Activated CD4-positive, alpha-beta T cell treated with anti-CD3 and anti-CD28 coated beads, Interleukin-2, Interleukin-4, amounts not matched to agents 100 ng/mL and 50 ng/mL, durations not matched to agents 16 hours and 8 hours (primary cell): ENCODE measurements around the gene CFAP299.
A peak's percentile ranks its signal among the peaks of the same experiment; 100 is the strongest.
"Not testable (repeated sequence)": the region's sequence is repeated elsewhere in the genome, so short reads cannot be mapped to it uniquely, and the experiment has no call there.

Experiments
- DNase-seq: peaks from one replicate; pipeline ENCODE4 v3.0.0-alpha.2; 2020; ENCODE audit warnings: low spot score

Gene CFAP299

DNA sequence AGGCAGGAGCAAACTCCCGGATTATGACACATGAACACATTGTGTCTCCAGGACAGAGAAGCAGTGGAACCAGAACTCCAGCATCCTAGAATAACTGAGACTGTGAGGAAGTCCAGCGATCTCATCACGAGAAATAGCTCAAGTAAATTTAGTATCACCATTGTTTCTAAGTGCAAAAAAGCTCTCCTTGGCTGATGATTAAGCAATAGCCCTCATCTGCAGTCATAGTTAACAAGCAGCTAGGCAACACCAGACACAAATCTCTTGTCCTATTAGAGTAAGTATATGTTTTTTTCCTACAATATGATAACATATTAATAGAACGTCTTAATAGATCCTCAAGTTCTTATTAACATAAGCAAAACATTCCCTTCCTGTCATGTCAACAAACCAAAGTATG, 2.4 kb upstream of the CFAP299 start:
- DNase-seq = no peak

DNA sequence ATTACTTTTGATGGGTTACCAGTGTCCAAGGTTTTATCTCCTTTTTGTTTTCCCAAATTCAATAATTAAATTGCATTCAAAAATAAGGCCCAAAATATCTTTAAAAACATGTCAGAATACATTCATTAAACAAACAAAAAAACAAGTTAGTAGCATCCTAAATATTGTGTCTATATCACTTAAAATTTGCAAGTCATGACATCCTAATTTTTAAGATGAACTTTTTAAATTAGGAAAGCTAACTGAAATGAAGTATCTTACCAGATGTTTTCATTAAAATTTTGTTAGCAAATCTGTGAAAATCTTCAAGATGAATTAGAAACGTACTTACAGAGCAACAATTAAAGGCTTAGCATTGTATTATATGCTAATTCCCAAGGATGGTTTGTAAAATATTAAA, 962 bp upstream of the CFAP299 start:
- no peak for DNase-seq

DNA sequence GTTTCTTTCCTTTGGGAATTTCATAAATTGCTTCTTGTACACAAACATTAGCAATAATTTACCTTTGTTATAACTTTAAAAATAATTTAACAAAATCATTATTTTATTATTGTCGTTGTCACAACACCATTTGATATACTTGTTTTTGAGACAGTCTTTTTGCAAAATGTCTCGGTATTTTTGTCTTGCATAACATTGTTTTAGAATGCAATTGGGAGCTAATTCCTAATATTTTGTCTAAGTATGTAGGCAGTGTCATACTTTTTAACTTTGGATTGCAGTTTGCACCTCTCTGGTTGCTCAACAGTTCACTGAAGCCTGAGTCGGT, 340 bp upstream of the CFAP299 start:
- DNase-seq = no peak

DNA sequence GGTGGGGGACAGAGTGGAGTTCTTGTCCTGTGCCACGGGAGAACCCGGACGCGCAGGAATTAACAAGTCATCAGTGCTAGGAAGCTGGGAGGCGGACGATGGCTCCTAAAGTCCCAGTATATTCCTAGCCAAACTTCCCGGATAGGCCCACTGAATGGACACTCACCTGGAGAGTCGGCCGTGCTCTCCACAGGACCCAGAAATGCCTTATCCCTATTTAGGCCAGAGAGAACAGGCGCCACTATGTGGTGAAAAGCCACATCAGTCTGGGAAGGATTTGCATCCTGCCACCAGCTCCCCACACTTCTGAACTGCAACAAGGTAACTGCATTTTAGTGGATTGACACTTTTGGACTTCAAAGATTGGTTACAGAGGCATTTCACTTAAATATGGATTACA, 1.1 kb downstream of the CFAP299 start:
- no peak for DNase-seq

DNA sequence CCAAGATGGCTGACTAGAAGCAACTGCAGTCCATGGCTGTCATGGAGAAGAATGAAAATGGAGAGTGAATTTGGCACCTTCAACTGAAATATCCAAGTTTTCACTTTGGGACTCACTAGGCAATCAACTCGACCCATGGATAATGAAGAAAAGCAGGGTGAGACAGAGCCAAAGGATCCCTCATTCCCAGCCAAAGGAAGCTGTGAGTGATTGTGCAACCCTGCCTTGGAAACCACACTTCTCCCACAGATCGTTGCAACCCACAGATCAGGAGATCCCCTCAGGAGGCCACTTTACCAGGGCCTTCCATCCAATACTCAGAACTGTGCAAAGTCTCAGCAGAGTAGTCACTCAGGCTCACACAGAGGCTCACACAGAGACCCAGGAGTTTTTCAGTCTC, 4.5 kb downstream of the CFAP299 start:
- DNase-seq = no peak

DNA sequence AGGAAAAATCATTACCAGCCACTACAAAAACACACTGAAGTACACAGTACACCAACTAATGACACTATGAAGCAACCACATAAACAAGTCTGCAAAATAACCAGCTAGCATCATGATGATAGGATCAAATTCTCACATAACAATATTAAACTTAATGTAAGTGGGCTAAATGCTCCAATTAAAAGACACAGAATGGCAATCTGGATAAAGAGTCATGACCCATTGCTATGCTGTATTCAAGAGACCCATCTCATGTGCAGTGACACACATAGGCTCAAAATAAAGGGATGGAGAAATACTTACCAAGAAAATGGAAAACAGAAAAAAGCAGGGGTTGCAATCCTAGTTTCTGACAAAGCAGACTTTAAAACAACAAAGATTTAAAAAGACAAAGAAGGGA, 7.2 kb downstream of the CFAP299 start:
- not testable (repeated sequence) for DNase-seq

DNA sequence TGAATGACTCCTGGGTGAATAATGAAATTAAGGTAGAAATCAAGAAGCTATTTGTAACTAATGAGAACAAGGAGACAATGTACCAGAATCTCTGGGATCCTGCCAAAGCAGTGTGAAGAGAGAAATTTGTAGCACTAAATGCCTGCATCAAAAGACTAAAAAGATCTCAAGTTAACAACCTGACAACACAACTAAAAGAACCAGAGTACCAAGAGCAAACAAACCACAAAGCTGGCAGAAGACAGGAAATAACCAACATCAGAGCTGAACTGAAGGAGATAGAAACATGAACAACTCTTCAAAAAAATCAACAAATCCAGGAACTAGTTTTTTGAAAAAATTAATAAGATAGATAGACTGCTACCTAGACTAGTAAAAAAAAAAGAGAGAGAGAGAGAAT, 8.4 kb downstream of the CFAP299 start:
- DNase-seq = no peak

DNA sequence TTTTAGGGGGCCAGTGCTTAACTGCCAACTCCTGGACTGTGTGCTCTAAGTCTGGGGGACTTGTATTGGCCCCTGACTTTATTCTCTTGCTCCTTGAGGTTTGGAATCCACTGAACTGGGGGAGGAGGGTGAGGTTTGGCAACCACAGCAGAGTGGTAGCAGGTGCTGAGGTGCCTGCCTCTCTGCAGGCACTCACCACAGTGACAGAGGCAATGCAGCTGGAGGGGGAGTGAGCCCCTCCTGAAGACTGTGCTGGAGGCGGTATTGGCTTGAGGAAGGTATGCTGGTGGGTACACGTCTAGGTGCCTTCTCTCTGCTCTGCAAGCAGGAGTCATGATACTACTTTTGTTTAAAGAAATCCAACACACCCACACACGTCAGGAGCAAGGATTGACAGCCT, 24.6 kb downstream of the CFAP299 start:
- DNase-seq = no peak

DNA sequence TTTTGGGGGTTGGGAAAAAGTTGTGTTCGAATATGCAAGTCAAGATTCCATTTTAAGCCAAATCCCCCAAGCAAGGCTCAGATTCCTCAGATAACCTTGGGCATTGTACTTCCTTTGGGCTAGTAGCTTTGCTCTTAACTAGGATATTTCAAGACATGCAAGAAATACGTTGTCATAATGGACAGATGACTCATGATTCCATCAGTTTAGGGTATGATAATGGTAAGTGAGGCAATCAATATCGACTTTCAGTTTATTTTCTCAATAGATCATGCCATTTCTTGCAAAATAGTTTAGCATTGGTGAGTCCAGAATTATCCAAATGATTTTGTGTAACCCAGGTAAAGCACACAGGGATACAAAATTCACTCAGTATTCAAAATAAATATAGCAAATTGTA, 25.4 kb downstream of the CFAP299 start:
- DNase-seq = no peak

DNA sequence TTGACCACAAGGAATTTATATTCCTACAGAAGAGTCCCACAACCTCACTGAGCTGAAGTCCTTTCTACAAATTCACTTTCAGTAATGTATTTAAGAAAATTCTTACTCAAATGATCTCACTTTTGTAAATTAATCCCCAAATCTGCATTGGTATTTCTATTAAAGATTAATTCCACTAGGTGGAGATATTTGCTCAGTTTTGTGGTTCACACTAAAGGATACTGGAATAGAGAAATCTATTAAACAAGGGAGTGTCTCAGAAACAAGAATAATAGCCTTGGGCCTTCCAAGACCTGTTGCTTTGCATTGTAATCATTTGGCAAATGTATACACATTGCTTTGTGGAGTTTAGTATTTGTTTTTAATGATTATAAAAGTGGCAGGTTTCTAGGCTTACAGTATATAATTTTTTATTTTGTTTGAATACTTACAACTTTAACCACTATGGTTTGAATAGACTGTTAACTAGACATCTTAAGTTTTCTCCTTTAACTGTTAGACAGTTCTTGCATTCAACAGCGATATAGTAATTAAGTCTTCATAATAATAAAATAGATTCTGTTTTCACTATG, 25.9 kb downstream of the CFAP299 start:
- DNase-seq = peak; percentile 8

DNA sequence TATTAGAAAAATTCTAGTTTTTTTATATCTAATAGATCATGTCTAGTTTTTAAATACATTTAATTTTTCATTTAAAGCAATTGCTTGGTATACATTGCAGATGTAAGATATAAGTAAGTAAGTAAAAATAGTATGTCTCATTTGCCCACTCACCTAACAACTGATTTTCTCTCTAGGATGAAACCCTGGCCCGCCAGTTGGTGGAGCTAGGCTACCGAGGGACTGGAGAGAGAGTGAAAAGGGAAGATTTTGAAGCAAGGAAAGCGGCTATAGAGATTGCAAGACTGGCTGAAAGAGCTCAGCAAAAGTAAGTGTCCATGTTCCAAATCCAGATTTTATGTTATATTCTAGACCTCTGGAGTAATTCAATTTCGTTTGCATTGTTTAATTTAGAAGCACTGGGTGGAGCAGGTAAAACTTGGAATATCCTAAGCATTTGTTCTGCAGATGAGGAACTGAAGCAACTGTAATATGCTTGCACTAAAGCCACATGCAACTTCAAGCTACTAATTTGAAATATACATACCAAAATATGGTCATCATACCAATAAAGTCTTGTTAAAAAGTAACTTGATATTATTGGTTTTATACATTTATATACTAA, 27.1 kb downstream of the CFAP299 start:
- DNase-seq = peak; percentile 34

DNA sequence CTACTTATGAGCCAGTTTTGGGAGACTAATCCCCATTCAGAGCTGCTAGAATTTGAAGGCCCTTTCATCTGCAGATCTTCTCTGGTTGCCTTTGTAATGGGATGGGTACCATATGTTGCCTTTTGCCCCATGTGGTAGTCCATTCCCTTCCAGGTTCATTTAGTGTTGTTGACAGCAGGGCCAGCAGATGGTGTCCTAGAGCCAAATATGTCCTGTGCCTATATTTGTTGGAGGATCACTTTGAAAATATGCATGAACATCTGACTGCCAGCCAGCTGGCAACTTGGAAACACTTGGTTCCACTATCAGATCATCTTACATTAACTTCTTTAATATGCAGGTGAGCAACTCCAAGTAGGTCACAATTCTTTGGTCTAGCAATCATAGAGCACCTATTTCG, 30.4 kb downstream of the CFAP299 start:
- peak; percentile 40 for DNase-seq

DNA sequence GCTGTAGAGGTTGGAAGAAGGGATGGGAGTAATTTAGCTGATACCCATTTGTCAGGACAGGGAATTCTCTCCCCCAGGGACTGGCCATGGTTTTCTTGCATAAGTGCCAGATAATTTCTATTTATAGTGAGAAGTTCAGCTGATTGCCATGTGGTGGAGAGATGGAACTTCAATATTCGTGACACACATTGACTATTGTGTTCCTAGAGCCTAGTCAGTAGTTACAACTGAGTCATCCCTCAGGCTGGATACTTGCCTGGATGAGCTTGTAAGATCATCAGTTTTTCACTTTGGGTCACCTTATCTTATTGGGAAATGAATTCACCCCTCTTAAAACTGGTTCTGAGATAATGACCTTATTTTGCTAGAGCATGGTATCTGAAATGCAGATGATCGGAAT, 32.2 kb downstream of the CFAP299 start:
- no peak for DNase-seq

DNA sequence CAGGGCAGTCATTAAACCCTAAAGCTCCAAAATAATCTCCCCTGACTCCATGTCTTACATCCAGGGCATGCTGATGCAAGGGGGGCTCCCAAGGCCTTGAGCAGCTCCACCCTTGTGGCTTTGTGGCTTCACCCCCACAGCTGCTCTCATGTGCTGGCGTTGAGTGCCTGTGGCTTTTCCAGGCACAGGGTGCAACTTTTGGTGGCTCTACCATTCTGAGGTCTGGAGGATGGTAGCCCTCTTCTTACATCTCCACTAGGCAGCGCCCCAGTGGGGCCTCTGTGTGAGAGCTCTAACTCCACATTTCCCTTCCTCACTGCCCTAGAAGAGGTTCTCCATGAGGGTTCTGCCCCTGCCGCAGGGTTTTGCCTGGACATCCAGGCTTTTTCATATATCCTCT, 35.1 kb downstream of the CFAP299 start:
- no peak for DNase-seq

DNA sequence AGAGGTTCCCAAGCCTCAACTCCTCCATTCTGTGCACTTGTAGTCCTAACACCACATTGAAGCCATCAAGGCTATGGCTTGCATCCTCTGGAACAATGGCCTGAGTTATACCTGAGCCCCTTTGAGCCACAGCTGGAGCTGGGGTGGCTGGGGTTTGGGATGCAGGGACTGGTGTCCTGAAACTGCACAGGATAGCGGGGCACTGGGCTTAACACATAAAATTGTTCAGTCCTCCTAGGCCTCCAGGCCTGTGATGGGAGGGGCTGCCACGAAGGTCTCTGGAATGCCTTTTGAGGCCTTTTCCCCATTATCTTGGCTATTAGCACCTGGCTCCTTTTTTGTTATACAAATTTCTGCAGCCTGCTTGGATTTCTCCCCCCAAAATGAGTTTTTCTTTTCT, 35.5 kb downstream of the CFAP299 start:
- DNase-seq = no peak

DNA sequence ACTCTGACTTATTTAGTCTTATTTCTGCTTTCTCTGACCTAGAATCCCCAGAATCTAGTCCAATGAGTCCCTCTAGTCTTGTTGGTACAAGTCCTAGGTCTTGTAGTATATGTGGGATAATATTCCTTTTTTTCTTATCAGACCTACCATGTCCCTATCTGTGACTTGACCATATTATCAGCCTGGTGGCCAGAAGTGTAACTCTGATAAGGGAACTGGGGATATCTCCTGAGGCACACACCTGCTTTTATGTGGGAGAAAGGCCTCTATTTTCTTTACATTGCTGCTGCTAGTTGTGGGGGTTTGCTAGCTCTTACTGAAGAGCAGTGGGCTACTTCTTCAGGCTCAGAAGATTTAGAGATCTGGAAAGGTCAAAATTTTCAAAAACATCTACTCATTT, 38.6 kb downstream of the CFAP299 start:
- DNase-seq = no peak

DNA sequence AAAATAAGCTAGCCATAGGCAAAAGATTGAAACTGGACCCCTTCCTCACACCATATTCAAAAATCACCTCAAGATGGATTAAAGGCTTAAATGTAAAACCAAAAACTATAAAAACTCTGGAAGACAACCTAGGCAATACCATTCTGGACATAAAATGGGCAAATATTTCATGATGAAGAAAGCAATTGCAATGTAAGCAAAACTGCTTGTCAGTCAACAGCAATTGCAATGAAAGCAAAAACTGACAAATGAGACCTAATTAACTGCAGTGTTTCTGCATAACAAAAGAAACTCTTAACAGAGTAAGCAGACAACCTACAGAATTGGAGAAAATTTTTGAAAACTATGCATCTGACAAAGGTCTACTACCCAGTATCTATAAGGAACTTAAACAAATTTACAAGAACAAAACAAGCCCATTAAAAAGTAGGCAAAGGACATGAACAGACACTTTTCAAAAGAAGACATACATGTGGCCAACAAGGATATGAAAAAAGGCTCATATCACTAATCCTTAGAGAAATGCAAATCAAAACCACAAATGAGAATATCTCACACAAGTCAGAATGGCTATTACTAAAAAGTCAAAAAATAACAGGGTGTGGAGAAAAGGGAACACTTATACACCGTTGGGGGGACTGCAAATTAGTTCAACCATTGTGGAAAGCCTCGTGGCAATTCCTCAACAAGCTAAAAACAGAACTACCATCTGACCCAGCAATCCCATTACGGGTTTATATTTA, 46.7 kb downstream of the CFAP299 start:
- no peak for DNase-seq

DNA sequence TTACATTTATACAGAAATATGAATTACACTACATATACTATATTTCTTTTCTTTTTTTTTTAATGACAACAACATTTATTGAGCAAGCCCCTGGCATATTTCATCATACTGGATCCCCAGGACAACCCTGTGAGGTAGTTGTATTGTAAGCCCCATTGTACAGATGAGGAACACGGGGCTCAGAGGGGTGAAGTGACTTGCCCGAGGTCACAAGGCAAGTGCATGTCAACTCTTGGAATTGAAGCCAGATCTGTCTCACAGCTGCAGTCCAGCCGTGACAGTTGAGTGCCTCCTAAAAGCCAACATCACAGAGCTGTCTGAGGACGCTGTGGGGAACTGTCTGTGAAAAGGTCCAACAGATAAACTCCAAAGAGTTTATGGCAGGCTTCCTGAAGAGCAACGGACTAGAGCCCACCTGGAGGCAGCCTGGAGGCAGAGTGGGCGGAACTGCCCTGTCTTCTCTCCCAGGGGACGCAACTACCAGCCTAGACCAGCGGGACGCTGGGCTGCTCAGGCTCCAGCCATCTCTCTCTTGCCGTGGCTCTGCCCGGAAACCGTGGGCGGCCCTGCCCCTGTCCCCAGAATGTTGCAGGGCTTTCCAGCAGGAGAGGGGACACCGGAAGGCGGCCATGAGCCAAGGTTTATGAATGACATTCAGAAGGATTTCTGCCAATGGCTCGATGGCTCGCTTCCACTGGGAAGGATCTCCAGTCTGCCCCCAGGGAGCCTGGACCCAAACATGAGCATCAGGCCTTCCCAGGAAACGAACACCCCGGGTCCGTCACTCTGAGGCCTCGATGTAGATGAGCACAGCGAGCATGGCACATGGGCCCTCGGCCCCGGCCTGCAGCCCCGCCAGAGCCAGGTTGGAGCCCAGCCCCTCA, 50.1 kb downstream of the CFAP299 start:
- DNase-seq = no peak

DNA sequence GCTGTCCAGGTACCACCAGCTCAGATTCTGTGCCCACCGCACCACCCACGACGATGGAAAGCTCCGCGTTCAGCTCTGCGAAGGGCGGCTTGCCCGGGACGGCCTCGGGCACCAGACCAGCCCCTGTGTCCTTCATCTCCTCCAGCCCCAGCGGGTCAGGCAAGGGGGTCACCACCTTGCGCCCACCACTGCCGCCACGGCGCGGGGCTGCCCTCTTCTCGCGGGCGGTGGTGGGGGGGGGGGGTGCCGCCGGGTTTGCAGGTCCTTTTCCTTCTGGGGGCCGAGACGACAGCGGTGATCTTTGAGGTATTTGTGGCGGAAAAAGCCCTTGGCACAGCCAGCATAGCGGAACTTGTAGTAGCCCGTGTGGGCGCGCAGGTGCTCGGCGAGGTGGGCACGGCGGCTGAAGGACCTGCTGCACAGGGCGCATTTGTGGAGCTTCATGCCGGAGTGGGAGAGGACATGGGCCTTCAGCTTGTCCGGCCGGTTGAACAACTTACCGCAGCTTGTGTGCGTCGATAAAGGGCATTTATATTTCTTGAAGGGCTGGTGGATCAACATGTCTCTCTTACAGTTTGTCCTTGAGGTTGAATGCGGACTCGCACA, 50.9 kb downstream of the CFAP299 start:
- no peak for DNase-seq

DNA sequence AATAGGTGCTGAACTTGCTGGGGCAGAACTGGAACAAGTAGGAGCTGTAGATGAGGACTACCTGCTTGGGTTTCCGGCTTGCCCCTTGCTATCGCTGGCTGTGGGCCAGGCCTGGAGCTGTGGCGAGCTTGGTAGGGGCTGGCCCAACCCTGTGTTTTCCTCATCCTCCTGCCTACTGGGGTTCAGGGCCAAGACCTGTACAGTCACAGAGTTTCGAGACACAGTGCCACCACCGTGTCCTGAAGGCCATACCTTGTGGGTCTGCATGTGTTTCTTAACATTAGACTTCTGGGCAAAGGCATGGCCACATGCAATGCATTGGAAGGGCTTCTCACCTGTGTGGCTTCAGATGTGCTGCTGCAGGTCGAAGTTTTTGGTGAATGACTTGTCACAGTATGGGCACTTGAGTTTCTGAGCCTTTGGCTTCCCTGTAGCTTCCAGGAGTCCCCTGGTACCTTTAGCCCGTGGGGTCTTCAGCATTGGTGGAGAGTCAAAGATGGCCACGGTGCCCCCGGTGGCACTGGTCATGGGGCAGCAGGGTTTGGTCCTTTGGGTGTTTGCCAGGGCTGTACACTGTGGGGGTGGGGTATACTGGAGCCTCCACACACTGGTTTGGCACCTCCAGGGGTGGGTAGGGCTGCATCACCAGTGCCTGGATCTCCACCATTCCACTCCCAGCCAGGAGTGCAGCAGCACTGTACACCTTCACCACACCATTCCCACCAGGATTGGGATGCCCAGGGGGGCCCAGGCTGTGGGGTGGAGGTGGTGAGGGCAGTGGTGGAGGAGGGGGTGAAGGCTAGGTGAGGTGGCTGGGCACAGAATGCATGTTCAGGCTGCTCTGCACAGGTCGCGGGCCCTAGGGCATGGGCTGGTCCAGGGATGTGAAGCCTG, 52.1 kb downstream of the CFAP299 start:
- DNase-seq = no peak

DNA sequence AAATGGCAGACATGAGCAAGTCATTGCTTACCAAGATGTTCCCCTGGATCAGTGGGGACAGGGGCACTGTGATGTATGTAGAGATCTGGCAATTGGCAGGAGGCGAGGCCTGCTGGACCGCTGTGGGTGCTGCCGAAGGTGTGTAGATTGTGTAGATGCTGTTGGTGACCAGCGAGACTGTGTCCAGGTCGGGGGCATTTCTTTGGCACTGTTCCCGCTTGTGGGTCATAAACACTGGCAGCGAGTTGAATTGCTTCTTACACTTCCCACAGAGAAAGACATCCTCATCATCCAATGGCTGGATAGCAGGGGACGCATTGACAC, 52.7 kb downstream of the CFAP299 start:
- no peak for DNase-seq

DNA sequence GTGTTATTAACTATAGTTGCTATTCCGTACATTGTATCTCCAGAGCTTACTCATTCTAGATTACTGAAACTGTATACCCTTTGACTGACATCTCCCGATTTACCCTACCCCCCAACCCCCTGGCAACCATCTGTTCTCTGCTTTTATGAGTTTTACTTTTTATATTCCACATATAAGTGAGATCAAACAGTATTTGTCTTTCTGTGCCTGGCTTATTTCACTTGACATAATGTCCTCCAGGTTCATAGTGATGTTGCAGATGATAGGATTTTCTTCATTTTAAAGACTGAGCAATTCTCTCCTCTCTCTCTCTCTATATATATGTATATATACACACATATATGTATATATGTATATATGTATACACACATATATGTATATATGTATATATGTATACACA, 54.6 kb downstream of the CFAP299 start:
- no peak for DNase-seq
